GM18873 (cell line): Measurements from ENCODE around the gene TIMM17B.
A peak's percentile ranks its signal among the peaks of the same experiment; 100 is the strongest.

Experiments used
- ATAC-seq: cut with Tn5 transposase; IDR thresholded peaks from one replicate; pipeline ENCODE4 v1.9.1; 2021; ENCODE audit warnings: mild to moderate bottlenecking, moderate library complexity, moderate number of reproducible peaks; ENCODE audit not compliant: unreplicated experiment, low FRiP score

TIMM17B gene

DNA sequence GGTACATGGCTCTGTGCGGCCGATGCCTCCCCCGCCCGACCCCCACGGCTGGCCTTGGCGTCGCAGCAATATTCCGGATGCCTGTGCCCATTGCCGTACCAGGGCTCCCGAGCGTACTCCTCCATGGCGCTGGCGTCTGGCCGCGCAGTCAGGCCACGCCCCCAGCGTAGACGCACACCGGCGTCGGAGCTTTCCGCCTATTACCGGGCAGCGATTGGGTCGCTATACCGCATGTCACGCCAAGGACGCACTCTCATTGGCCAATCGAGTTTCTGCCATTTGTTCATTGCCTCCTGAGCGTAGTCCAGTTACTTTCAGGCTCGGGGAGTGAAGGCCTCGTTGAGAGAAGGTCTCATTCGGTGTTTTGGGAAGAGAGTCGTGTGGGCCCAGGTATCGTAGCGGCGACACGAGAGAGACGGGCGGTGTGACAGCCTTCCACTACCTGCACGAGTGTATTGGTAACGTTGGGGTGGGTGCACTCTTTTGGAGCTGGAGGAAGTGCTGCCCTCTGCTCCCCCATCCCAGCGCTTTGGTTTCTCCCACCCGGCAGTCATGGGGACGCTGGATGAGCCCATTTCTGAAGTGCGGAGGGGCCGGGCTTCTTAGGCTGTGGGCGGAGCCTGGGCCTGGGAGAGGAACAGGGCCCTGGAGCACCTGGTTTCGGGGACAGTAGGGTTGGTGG, at the start of gene TIMM17B, which contains the start of gene PQBP1:
TSS of gene TIMM17B (minus strand) at position 144 of the 682 bp plus-strand sequence. CDS start at position 125, 19 bp downstream.
TSS of gene PQBP1 (plus strand) at position 306 of the 682 bp plus-strand sequence. CDS start 580 bp downstream, outside the sequence.
- ATAC-seq, result peak; percentile 86

DNA sequence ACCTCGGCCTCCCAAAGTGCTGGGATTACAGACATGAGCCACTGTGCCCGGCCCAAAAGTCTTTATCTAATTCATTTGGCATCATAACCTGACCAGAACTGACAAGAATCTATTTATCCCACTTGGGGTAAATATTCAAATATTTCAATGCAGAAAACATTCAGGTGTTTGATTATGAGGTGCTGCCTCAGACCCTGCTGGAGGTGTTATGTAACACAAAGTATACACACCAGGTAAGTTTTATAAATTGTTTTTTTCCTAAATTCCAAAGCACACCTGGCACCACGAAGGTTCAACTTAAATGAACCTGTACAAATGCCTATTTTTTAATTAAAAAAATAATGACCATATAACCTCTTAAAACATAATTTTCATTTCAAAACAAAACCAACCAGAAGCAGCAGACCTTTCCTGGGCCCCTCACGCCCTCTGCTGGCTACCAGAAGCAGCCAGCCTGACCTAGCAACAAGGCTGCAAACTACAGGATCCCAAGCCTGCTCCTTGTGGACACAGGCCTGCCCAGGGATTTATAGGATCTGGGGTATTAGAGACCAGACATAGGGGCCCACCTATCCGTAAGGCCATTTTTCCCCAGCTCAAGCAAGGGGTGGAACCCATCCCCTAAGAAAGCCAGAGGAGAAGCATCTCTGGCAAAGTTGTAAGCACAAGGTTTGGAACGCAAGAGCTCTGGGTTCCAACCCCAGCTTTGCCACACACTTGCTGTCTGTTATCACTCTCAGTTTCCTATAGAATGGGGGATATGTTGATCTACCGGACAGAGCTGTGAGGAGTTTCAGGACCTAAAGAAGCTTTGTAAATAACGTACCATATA, 48.2 kb upstream of the TIMM17B start:
- no peak for ATAC-seq

- ATAC-seq, result no peak
Observed at GRCh38 chrX:48942895-48943294, 45.3 kb upstream of the TIMM17B start.

GRCh38 chrX:48940404-48940955, 42.9 kb upstream of the TIMM17B start:
- ATAC-seq, result no peak

GRCh38 chrX:48939524-48940228, 42.1 kb upstream of the TIMM17B start:
- no peak for ATAC-seq

DNA sequence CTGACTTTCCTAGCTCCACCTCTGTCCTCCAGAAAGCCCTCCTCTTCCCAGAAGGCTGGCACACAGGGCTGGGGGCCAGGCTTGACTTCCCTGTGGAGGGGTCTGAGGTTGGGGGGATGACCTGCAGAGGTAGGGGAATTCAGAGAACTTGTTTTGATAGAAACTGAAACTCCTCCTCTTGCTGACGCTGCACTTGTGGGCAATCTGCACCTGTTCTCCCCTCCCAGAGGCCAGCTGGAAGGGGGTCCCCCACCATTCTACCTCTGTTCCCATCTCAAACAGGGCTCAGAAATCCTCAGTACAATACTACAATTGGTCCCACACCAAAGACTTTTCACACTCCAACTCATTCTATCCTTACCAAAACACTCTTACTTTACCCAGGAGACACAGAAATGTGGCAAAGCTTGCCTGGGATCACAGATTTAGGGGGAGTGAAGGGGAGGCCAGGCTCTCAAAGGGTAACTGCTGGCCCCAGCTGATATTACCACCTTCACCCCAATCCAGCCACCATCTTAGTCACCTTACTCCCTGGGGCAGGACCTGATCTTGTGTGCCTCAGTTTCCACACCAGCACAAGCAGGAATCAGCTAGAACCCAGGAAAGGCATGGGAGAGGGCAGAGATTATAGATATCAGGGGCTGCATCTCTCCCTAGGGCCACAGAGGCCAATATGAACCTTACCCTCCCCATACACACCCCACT, 41.3 kb upstream of the TIMM17B start:
- peak; percentile 53 for ATAC-seq

DNA sequence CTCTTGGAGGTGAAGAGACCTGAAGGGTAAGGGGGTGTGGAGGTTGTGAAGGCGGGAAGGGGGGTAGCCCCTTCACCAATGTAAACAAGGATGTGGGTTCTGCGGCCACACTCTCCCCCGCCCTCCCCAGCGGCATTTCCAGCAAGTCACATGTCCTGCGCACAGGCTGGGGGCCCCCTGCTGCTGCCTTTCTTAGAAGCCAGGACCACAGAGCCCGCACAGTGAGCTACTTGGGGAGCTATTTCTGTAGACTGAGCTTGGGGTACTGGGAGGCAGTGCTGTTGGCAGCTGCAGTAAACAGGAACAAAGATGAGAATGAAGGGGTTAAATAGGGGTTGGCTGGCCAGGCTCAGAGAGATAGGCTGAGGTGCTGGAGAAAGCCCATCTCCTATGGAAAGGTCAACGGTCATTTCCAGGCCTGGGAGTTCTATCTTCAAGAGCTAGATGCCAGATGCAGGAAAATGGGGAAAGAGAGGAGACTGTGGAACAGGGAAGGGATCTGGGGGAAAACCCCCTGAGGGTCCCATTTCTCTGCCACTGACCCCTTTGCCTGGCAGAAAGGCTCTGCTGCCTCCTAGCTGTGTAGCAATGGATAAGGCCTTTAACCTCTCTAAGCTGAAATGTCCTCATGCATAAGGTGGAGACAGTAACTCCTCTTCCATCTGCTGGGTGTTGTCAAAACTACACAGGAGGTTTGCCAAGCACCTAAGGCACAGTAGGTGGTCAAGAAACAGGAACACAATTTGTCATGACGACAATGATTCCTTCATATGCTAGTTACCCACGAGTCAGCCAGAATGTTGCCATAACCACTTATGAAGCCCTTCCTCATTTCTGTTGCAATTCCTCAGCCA, 39.7 kb upstream of the TIMM17B start:
- peak; percentile 58 for ATAC-seq

DNA sequence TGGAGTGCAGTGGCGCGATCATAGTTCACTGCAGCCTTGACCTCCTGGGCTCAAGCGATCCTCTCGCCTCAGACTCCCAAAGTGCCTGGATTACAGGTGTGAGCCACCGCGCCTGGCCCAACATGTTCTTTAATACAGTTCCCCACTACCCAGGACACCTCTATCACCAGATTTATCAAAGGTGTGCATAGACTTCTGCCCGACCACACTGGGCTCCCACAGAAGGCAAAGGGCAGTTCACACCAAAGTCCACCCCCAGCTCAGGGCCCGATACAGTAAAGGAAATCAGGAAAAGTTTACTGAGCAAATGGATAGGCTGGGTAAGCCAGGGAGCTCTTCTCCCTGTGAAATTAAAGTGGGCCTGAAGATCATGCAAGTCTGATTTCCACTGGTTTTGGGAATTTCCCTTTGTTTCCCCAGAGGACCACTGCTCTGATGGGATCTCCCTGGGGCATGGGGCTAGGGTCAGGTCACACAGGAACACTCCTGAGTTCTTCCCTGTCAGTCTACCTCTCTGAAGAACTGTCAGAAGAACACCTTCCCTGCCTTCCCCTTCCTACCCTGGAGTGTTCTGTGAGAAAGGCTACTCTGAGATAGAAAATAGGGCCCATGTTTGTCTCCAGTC, 39.0 kb upstream of the TIMM17B start:
- ATAC-seq, result peak; percentile 0

DNA sequence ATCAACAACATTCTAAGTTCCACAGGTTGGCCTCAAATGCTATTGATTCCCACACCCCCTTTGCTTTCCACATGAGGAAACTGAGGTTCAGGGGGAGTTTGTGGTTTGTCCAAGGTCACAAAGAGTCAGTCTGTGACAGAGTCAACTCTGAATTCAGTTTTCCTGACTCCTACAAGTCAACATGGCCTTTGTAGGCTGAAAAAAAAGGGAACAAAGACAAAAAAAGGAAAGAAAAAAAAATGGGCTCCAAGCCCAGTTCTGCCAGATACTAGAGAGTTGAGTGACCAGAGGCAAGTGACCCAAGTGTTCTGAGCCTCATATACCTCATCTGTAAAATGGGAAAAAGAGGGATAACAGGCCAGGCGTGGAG, 37.7 kb upstream of the TIMM17B start:
- ATAC-seq, result no peak

DNA sequence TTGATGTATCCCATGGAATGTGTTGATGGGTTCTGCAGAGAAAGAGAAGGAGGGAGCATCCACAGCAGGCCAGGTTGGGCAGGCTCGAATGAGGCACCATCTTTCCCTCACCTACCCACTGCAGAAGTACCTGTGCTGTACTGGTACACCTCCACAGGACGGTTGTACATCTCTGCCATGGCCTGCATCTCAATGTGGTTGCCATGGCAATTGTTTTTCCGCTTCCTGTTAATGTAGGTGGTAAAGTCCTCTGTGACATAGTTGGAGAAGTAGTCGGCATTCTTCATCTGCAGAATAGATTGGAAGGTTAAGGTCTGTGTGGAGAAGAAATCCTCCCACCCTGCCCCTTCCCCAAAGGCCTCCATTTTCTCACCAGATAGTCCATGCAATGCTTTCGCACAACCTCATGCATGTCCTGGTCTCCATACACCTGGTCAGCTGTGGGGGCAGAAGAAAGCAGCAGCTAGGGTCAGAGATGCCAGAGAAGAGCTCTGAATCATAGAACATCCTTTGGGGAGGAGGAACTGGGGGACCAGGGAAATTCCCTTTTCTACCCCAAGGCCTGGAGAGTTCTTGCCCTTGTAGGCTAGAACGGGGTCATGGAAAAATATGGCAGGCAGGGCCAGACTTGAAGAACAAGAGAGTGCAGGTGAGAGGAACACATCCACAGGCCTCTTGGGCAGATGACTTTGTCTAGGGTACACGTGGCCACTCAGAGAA, 37.2 kb upstream of the TIMM17B start:
- ATAC-seq, result no peak

DNA sequence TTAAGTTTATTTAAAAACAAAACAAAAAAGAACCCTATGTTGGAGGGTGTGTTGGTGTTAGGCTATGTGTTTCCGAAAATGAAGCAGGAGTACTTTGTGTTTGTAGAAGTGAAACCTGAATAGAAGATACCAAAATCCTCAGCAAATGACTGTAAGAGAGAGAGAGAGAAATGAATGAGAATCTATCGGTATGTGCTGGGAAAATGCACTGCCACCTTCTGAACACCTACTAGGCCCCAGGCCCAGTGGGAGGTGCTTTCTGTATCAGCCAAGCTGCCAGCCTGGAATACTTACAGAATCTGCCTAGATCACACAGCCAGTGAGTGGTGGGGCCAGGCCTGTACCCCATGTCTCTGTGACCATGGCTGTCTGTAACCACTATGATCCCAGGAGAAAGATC, 36.2 kb upstream of the TIMM17B start:
- ATAC-seq, result no peak

- ATAC-seq, result no peak
Observed at GRCh38 chrX:48927736-48928382, 30.3 kb upstream of the TIMM17B start.

DNA sequence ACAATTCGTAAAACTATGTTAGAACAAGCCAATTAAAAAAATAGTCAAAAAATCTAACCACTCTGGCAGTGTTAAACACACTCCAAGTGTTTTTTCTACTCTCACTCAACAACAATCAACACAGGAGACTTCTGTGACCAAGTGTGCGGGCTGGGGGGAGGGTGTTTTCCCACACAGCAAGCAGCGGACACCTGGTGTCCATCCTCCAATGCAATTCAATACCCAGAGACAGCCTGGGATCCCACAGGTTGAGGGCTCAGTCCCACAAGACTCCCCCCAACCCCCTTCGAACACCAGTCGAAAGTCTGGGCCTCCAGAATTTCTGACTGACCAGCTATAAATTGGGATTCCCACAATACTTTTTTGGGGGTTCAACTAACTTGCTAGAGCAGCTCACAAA, 29.6 kb upstream of the TIMM17B start:
- ATAC-seq, result no peak

- ATAC-seq, result no peak
Observed at GRCh38 chrX:48924270-48924669, 26.7 kb upstream of the TIMM17B start.

- ATAC-seq, result no peak
Observed at GRCh38 chrX:48923771-48924170, 26.2 kb upstream of the TIMM17B start.

DNA sequence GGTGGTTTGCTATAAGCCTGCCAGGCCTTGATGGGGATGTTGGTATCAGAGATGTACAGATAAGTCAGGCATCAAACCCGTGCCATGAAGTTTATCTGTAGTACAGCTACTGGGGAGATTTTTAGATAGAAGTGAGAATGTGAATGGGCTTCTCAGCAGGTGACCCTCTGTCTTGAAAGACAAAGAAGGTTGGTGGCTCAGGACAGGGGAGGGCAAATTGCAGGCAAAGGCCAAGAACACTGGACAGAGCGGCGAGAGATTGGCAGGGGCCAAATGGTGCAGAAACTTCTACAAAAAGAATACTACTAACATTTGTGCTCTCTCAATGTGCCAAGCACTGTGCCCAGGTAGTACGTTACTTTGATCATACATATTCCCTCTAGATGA, 23.1 kb upstream of the TIMM17B start:
- no peak for ATAC-seq

- ATAC-seq, result no peak
Observed at GRCh38 chrX:48919947-48920717, 22.6 kb upstream of the TIMM17B start.
